Stimulated activated CD8-positive, alpha-beta memory T cell treated with anti-CD3 and anti-CD28 coated beads, Interleukin-15, amount 100 ng/mL, for 48 hours (primary cell): Measurements from ENCODE around the gene E2F8.

ENCODE experiments used
- DNase-seq, 2 donors: peaks; one replicate each; pipeline ENCODE4 v3.0.0-alpha.2; 2020; ENCODE audit warnings: low read depth in 2 of 2

E2F8 gene

DNA sequence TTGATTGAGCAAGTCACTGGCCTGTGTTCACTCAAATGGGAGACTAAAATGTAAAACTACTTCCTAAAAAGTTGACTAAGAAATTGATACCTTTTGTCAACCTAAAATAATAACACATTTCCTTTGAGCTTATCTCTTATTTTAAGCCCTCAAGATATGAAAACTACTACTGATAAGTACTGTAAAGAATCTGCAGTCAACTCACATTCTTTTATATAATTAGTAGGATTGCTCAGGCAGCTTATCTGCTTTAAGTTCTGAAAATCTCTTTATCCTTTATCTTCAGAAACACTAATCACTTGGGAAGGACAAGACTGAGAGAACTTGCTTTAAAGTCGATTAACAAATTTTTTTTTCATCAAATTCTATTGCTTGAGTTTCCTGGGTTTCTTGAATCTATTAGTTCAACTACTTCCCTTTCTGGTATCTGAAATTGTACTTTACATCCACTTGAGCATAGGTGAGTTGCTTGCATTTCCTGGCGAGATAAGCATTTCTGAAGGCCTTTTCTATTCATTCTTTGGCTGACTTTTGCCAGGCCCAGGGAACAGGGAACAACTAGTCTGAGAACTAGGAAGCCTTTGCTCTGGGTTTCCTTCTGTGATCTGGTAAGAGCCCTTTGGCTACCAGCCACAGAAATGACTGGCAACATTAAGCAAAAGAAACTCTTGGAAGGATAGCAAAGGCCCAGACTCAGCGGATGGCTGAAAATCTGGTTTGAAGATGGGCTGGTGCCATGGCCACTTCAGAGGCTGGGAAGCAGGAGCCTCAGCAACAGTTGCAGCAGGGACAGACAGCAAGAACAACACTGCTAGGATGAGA lies 19.6 kb downstream of the E2F8 start:
- no peak for DNase-seq

GRCh38 chr11:19218786-19219460 lies 21.8 kb downstream of the E2F8 start:
- DNase-seq: no peak

DNA sequence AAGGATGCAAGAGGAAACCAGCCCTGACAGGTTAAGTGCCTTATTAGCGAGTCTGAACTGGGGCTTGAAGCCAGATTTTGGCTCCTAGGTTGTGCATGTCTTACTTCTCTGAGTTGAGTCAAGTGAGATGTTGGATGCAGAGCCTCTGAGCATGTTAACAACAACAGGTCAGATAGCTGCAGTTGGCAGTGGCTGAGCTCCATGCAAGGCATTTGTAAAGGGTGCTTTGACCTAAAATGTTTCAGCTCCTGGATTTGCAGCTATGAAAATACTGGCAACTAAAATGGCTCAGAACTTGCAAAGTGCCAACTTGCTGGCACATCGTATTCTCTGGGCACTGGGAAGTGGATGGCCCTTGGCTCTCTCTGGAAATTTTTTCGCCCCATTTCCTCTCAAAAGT lies 22.5 kb downstream of the E2F8 start:
- no peak for DNase-seq

GRCh38 chr11:19216709-19217374 lies 23.9 kb downstream of the E2F8 start:
- DNase-seq: no peak

- DNase-seq: no peak
Measured at GRCh38 chr11:19216021-19216420, 24.7 kb downstream of the E2F8 start.

DNA sequence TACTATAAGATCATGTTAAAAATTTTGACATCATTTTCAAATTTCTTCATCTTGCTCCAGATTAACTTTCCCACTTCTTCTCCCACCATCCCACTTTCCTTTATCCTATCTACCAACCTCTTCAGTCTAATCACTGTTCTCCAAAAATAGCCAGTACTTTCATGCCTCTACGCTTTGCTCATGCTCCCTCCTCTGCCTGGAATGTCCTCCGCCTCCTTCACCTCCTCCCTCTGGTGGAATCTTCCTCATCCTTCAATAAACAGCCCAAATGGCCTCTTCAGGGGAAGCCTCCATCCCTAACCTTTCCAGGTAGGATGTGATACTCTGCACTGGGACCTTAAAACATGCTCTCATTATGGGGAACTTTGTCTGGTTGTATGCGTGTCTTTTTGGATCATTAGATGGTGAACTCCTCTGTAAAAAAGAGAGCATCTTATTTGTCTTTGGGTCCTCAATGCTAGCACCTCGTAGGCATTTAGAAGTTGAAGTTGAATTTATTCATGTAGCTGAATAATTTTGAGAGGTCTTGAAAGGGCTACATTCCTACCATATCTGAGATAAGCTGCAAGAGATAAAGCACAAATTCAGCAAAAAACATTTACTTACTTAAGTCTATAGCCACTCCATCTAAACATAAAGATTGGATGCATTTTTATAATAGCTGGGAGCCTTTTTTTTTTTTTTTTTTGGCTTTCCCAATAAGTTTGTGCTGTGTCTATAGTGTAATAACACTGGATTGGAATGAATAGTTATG lies 31.0 kb downstream of the E2F8 start:
- DNase-seq: no peak

GRCh38 chr11:19208959-19209546 lies 31.7 kb downstream of the E2F8 start:
- DNase-seq: no peak

DNA sequence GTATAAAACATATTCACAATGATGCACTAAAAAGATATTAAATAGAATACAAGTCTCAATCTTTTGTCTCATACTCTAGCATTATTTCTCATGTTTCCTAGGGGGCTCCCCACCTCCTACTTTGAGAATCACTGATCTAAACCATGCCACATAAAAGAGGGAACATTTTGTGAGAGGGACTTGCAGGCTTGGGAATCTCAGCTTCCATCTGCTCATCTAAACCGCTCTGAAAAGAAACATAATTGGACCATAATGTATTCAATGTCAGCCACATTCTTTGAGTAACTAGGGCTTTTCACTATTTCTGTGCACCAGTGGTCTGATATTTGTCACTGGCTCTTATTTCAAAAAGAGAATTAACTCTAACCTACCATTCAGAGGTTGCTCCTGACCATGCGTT lies 32.6 kb downstream of the E2F8 start:
- DNase-seq: no peak

DNA sequence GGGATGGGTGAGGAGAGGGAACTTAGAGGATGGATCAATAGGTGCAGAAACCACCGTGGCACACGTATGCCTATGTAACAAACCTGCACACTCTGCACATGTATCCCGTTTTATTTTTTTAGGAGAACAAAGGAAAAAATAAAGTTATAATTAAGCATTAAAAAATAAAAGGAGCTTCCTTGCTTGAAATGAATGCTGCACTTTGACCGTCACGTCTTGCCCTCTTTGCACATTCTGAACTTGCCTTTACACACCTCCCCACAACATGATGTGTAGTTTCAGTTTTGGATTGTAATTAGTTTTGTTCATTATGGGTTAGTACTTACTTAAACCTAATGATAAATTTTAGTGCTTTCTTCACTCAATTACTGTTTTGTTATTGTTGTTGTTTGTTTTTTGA lies 35.9 kb downstream of the E2F8 start:
- no peak for DNase-seq

- no peak for DNase-seq
Measured at GRCh38 chr11:19201737-19202605, 38.8 kb downstream of the E2F8 start, which contains the start of gene CSRP3. Gene CSRP3, minus strand, starts transcription at chr11:19201983. Its CDS starts 9,535 bp downstream, at chr11:19192448.

DNA sequence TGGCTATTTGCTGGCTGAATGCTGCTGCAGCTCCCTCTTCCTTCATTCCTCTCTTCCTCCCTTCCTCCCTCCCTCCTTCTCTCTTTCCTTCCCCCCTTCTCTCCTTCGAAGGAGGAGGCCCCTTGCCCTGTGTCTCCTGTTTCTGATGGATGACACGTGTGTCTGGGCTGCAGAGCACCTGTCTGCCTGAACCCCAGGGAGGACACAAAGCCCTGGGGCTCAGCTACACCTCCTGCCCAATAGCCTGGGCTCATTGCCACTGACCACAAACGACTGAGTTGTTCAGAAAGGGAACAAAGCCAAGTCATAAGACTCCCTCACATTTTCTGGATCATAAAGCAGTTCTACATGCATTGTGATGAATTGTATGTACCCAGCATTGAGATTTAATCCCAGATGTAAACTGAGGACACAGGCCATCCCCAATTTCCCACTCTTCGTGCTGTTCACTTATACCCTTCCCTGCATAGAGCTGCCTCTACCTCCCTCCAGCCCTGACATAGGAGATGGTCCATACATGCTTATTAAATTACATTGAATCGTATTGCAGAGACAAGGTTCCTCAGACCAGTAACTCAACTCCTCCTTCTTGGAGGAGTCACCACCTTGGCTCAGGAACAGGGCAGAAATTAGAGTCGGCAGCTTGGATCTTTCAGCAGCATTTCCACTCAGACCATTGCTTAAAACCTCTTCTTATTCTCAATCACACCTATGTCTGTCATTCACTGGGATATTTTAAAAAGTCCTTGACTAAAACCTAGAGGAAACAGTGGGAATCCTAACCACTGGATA lies 40.1 kb downstream of the E2F8 start:
- no peak for DNase-seq

DNA sequence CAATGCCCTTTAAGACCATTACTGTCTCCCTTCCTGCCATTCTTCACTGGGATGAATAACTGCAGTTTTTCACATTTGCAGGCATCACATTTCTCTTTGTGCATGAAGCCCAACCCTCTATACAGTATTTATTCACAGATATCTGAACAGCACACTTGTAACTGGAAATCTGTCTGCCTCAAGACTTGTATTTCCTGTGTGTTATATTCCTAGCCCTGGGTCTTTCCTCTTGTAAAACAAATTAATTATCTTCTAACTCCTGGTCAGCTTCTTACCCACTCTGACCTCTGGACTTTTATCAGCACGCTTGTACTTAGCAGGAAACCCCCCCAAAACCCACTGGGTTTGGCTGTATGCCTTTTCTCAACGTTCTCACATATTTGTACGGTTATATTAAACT lies 41.0 kb downstream of the E2F8 start:
- DNase-seq: no peak

DNA sequence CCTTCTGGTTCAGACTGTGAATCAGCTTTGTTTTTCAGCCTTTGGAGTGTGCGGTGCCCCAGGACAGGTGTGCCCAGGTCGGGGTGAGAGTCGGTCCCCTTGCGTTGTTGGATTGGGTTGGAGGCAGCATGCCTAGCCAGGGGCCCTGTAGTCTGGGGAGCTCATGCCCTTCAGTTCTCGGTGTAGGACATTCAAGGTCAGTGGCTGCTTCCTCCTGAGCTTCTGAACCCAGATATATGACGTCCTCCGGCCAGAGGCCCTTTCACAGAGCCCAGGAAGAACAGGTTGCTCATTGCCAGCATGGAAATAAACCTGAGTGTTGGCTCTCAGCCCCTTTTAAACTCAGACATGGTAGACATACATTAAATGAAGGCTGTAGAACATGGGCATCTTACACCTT lies 41.7 kb downstream of the E2F8 start:
- DNase-seq: no peak

DNA sequence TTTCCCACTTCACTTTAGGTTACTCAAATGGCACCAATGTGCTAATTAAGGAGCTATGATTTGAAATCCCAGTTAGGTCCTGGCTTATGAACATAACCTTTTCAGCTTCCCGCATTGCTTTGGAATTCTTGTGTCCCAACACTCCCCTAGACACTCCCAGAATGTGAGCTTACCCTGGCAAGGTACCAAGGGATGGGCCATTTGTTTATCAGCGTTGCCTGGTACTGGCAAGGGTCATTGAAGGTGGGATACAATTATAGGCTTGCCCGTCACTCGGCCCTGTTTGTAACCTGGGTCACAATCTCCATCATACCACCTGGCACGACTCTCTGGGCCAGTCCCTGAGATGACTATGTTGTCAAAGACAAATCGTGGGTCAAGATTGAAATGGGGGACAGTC lies 44.3 kb downstream of the E2F8 start:
- no peak for DNase-seq

DNA sequence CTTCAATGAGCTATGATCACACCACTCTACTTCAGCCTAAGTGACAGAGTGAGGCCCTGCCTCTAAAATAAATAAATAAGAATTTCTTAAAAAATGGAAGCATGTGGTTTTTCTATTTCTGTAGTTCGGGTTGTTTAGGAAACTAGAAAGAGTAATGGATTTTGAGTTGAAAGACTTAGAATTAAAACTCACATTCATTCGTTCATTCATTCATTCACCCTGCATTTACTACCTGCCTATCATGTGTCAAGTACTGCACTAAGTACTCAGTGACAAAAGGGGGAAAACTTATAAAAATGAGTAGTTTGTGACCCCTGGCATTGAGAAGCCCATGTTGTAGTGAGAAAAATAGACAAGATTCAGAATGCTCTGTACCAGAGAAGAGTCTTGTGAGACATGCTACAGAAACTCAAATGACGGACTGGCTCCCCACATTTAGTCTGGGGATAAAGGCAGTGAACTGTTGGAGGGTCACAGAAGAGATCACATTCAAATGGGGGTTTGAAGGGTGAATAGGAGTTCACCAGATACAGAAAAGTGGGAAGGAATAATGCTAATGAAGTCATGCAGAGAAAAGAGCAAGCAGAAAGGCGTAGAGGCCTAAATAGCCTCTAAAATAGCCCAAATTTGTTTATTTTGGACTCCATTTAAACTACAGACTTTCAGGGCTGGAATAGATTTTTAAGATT lies 46.0 kb downstream of the E2F8 start:
- no peak for DNase-seq

DNA sequence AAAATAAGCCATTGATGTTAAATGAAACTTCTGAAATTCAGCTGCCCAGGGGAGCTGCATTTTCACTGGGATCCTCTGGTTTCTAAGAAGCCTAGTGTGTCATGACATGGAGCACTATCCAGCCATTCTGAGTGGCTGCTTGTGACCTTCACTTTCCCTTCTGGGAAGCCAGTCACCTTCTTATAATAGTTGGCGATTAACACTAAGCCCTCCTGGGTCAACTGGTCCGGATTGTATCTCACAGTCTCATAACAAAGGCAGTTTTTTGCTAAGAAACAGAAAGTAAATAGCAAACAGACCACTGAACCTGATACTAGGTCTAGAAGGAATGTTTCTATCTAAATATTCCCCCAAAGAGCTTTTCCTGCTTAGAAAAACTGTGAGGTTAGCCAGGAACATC lies 46.8 kb downstream of the E2F8 start:
- no peak for DNase-seq

DNA sequence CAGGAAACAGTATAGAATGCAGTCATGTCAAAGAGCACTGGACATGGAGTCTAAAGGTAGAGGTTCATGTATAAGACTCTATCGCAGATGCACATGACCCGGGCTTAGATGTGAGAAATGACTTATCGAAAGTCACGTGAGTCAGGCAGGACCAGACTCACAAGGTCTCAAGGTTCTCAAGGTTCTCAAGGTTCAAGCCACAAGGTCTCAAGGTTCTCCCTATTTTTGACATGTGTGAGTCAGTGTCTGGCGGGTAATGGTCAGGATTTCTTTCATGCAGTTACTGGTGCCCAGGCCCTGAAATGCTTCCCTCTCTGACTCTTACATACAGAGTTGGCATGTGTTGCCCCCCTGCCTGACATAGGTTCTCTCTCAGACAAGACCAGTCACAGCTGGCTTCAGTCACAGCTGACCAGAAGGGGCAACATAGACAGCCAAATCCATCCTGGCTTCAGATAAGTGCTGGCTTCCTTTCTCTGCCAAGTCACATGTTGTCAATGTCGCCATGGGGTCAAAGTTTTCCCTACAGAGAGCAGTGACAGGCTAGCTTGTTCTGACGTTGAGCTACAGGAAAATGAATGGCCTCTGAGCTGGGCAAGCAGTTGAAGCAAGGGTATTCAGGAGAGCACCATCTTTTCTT lies 49.1 kb downstream of the E2F8 start:
- no peak for DNase-seq

- no peak for DNase-seq
Measured at GRCh38 chr11:19187833-19188258, 52.9 kb downstream of the E2F8 start.
